HEK293 (cell line): ENCODE results near the gene IMMP2L.

Source experiments
- CTCF ChIA-PET: fragments of 350-600 bp; formaldehyde crosslinking; extraction: SDS; loops from one replicate; lab custom pipeline; 2021; ENCODE audit warnings: antibody characterized with exemption; lab: Yijun Ruan, JAX
- POLR2A ChIA-PET: fragments of 300-600 bp; formaldehyde crosslinking; extraction: SDS; loops from one replicate; lab custom pipeline; 2020; ENCODE audit warnings: antibody characterized with exemption, inconsistent platforms; lab: Yijun Ruan, JAX
- H3K27ac ChIP-seq: fragments of 200-500 bp; sonication (Bioruptor generic); 2 replicates; pipeline ENCODE4 v1.5.1; 2014; ENCODE audit warnings: low read depth, low read length, control low read depth, inconsistent platforms; ENCODE audit errors: extremely low read depth
- H3K36me3 ChIP-seq, 2 experiments: fragments of 200-500 bp in 1 of 2; sonication (Bioruptor generic) in 1 of 2; 1 replicate in 1 of 2; 2 replicates in 1 of 2; pipeline ENCODE4 v1.5.1; 2014 to 2017; ENCODE audit warnings: inconsistent platforms in 2 of 2, low read length in 2 of 2; ENCODE audit not compliant: control insufficient read depth in 2 of 2, insufficient read depth in 1 of 2
- H3K4me1 ChIP-seq: fragments of 200-500 bp; sonication (Bioruptor generic); 2 replicates; pipeline ENCODE4 v1.5.1; 2014; ENCODE audit warnings: mild to moderate bottlenecking, low read length, inconsistent platforms; ENCODE audit not compliant: control insufficient read depth, insufficient read depth
- H3K4me3 ChIP-seq: 2 replicates; pipeline ENCODE4 v1.5.1; 2011; ENCODE audit warnings: low read depth, mild to moderate bottlenecking, control low read depth, low read length, moderate library complexity
- H3K9me3 ChIP-seq: fragments of 200-500 bp; sonication (Bioruptor generic); 2 replicates; pipeline ENCODE4 v1.5.1; 2014; ENCODE audit warnings: low read depth, low read length, inconsistent platforms; ENCODE audit not compliant: control insufficient read depth, insufficient read depth
- EGR2 ChIP-seq: fragments of 450-650 bp; formaldehyde crosslinking; IDR thresholded peaks from 2 replicates; pipeline ENCODE4 v1.5.1; 2016; ENCODE audit warnings: low read depth, missing biosample characterization, missing genetic modification characterization
- SALL2 ChIP-seq: fragments of 450-650 bp; formaldehyde crosslinking; IDR thresholded peaks from 2 replicates; pipeline ENCODE4 v1.5.0; 2017; ENCODE audit warnings: missing biosample characterization, mild to moderate bottlenecking, missing genetic modification characterization, borderline replicate concordance
- TRIM28 ChIP-seq: IDR thresholded peaks from 2 replicates; pipeline ENCODE4 v1.6.1; 2011; ENCODE audit warnings: low read length, control low read depth, borderline replicate concordance
- ZNF133 ChIP-seq: fragments of 450-650 bp; formaldehyde crosslinking; IDR thresholded peaks from 2 replicates; pipeline ENCODE4 v1.5.1; 2016; ENCODE audit warnings: missing biosample characterization, missing genetic modification characterization
- ZNF138 ChIP-seq: fragments of 450-650 bp; formaldehyde crosslinking; IDR thresholded peaks from 2 replicates; pipeline ENCODE4 v1.5.1; 2016; ENCODE audit warnings: missing biosample characterization, missing genetic modification characterization, borderline replicate concordance
- ZNF140 ChIP-seq: fragments of 450-650 bp; formaldehyde crosslinking; IDR thresholded peaks from 2 replicates; pipeline ENCODE4 v1.5.1; 2016; ENCODE audit warnings: missing biosample characterization, missing genetic modification characterization
- ZNF221 ChIP-seq: fragments of 450-650 bp; formaldehyde crosslinking; IDR thresholded peaks from 2 replicates; pipeline ENCODE4 v1.5.1; 2017; ENCODE audit warnings: missing biosample characterization, missing genetic modification characterization, borderline replicate concordance
- ZNF248 ChIP-seq: fragments of 450-650 bp; formaldehyde crosslinking; IDR thresholded peaks from 2 replicates; pipeline ENCODE4 v1.5.1; 2017; ENCODE audit warnings: missing biosample characterization, missing genetic modification characterization
- ZNF366 ChIP-seq: fragments of 450-650 bp; formaldehyde crosslinking; conservative IDR thresholded peaks from 2 replicates; pipeline ENCODE4 v1.5.1; 2016; ENCODE audit warnings: missing biosample characterization, missing genetic modification characterization
- ZNF521 ChIP-seq: fragments of 450-650 bp; formaldehyde crosslinking; IDR thresholded peaks from 2 replicates; pipeline ENCODE4 v1.5.1; 2017; ENCODE audit warnings: missing biosample characterization, mild to moderate bottlenecking, missing genetic modification characterization
- ZNF529 ChIP-seq: fragments of 450-650 bp; formaldehyde crosslinking; IDR thresholded peaks from 2 replicates; pipeline ENCODE4 v1.5.1; 2017; ENCODE audit warnings: missing genetic modification characterization, missing biosample characterization; ENCODE audit not compliant: insufficient replicate concordance
- ZNF626 ChIP-seq: fragments of 450-650 bp; sonication (Bioruptor Pico); formaldehyde crosslinking; IDR thresholded peaks from 2 replicates; pipeline ENCODE4 v1.5.1; 2018; ENCODE audit warnings: missing biosample characterization, missing genetic modification characterization, inconsistent platforms
- ZNF629 ChIP-seq: fragments of 450-650 bp; formaldehyde crosslinking; IDR thresholded peaks from 2 replicates; pipeline ENCODE4 v1.5.1; 2017; ENCODE audit warnings: missing biosample characterization, missing genetic modification characterization
- ZNF664 ChIP-seq: fragments of 450-650 bp; formaldehyde crosslinking; IDR thresholded peaks from 2 replicates; pipeline ENCODE4 v1.5.1; 2016; ENCODE audit warnings: missing biosample characterization, missing genetic modification characterization
- ZNF704 ChIP-seq: fragments of 450-650 bp; formaldehyde crosslinking; IDR thresholded peaks from 2 replicates; pipeline ENCODE4 v1.5.1; 2016; ENCODE audit warnings: missing biosample characterization, missing genetic modification characterization
- ZSCAN18 ChIP-seq: fragments of 450-650 bp; formaldehyde crosslinking; IDR thresholded peaks from 2 replicates; pipeline ENCODE4 v1.5.1; 2016; ENCODE audit warnings: missing biosample characterization, missing genetic modification characterization
- TF ChIP-seq, protein P1 (sequence below): fragments of 450-650 bp; formaldehyde crosslinking; IDR thresholded peaks from 2 replicates; pipeline ENCODE4 v1.5.1; 2016; ENCODE audit warnings: missing biosample characterization, missing genetic modification characterization, borderline replicate concordance
- TF ChIP-seq, protein P2 (sequence below): fragments of 450-650 bp; formaldehyde crosslinking; IDR thresholded peaks from 2 replicates; pipeline ENCODE4 v1.5.1; 2016; ENCODE audit warnings: missing biosample characterization, missing genetic modification characterization
- TF ChIP-seq, protein P3 (sequence below): fragments of 450-650 bp; formaldehyde crosslinking; IDR thresholded peaks from 2 replicates; pipeline ENCODE4 v1.5.1; 2016; ENCODE audit warnings: missing biosample characterization, missing genetic modification characterization
- TF ChIP-seq, protein P4 (sequence below): fragments of 450-650 bp; formaldehyde crosslinking; IDR thresholded peaks from 2 replicates; pipeline ENCODE4 v1.5.1; 2017; ENCODE audit warnings: missing biosample characterization, missing genetic modification characterization

IMMP2L gene

GRCh38 chr7:110948280-110948679 is 614.0 kb downstream of the IMMP2L start (continued):
- TF ChIP-seq, protein P1, sequence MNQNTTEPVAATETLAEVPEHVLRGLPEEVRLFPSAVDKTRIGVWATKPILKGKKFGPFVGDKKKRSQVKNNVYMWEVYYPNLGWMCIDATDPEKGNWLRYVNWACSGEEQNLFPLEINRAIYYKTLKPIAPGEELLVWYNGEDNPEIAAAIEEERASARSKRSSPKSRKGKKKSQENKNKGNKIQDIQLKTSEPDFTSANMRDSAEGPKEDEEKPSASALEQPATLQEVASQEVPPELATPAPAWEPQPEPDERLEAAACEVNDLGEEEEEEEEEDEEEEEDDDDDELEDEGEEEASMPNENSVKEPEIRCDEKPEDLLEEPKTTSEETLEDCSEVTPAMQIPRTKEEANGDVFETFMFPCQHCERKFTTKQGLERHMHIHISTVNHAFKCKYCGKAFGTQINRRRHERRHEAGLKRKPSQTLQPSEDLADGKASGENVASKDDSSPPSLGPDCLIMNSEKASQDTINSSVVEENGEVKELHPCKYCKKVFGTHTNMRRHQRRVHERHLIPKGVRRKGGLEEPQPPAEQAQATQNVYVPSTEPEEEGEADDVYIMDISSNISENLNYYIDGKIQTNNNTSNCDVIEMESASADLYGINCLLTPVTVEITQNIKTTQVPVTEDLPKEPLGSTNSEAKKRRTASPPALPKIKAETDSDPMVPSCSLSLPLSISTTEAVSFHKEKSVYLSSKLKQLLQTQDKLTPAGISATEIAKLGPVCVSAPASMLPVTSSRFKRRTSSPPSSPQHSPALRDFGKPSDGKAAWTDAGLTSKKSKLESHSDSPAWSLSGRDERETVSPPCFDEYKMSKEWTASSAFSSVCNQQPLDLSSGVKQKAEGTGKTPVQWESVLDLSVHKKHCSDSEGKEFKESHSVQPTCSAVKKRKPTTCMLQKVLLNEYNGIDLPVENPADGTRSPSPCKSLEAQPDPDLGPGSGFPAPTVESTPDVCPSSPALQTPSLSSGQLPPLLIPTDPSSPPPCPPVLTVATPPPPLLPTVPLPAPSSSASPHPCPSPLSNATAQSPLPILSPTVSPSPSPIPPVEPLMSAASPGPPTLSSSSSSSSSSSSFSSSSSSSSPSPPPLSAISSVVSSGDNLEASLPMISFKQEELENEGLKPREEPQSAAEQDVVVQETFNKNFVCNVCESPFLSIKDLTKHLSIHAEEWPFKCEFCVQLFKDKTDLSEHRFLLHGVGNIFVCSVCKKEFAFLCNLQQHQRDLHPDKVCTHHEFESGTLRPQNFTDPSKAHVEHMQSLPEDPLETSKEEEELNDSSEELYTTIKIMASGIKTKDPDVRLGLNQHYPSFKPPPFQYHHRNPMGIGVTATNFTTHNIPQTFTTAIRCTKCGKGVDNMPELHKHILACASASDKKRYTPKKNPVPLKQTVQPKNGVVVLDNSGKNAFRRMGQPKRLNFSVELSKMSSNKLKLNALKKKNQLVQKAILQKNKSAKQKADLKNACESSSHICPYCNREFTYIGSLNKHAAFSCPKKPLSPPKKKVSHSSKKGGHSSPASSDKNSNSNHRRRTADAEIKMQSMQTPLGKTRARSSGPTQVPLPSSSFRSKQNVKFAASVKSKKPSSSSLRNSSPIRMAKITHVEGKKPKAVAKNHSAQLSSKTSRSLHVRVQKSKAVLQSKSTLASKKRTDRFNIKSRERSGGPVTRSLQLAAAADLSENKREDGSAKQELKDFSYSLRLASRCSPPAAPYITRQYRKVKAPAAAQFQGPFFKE (tag by site-specific recombination), result no peak
- TF ChIP-seq ZNF629 (tag by site-specific recombination) (no peak), ZNF366 (tag by site-specific recombination) (no peak), ZNF704 (tag by site-specific recombination) (no peak), ZNF626 (tag by site-specific recombination) (no peak), ZNF221 (no peak), ZNF138 (no peak), TRIM28 (no peak)

GRCh38 chr7:110947408-110947807 is 614.9 kb downstream of the IMMP2L start:
- H3K9me3 ChIP-seq, result no peaks in the 10 kb centered on the region
- no peak overlapping the region for H3K27ac ChIP-seq
- H3K4me1 ChIP-seq, result no peaks in the 10 kb centered on the region
- H3K4me3 ChIP-seq, result no peak overlapping the region
- ChIA-PET POLR2A (no interaction called here), CTCF (no interaction called here)
- no peaks in the 10 kb centered on the region for H3K36me3 ChIP-seq
- TF ChIP-seq ZNF248 (tag by site-specific recombination) (no peak), ZNF664 (tag by site-specific recombination) (no peak), ZNF133 (tag by site-specific recombination) (no peak), ZNF140 (tag by site-specific recombination) (no peak), SALL2 (no peak), ZNF529 (tag by site-specific recombination) (no peak), ZNF138 (no peak), ZSCAN18 (tag by site-specific recombination) (no peak), EGR2 (tag by site-specific recombination) (no peak), ZNF521 (tag by site-specific recombination) (no peak)
- TF ChIP-seq, protein P2, sequence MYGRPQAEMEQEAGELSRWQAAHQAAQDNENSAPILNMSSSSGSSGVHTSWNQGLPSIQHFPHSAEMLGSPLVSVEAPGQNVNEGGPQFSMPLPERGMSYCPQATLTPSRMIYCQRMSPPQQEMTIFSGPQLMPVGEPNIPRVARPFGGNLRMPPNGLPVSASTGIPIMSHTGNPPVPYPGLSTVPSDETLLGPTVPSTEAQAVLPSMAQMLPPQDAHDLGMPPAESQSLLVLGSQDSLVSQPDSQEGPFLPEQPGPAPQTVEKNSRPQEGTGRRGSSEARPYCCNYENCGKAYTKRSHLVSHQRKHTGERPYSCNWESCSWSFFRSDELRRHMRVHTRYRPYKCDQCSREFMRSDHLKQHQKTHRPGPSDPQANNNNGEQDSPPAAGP, result no peak
- TF ChIP-seq, protein P3, sequence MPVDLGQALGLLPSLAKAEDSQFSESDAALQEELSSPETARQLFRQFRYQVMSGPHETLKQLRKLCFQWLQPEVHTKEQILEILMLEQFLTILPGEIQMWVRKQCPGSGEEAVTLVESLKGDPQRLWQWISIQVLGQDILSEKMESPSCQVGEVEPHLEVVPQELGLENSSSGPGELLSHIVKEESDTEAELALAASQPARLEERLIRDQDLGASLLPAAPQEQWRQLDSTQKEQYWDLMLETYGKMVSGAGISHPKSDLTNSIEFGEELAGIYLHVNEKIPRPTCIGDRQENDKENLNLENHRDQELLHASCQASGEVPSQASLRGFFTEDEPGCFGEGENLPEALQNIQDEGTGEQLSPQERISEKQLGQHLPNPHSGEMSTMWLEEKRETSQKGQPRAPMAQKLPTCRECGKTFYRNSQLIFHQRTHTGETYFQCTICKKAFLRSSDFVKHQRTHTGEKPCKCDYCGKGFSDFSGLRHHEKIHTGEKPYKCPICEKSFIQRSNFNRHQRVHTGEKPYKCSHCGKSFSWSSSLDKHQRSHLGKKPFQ, result no peak
- TF ChIP-seq, protein P4, sequence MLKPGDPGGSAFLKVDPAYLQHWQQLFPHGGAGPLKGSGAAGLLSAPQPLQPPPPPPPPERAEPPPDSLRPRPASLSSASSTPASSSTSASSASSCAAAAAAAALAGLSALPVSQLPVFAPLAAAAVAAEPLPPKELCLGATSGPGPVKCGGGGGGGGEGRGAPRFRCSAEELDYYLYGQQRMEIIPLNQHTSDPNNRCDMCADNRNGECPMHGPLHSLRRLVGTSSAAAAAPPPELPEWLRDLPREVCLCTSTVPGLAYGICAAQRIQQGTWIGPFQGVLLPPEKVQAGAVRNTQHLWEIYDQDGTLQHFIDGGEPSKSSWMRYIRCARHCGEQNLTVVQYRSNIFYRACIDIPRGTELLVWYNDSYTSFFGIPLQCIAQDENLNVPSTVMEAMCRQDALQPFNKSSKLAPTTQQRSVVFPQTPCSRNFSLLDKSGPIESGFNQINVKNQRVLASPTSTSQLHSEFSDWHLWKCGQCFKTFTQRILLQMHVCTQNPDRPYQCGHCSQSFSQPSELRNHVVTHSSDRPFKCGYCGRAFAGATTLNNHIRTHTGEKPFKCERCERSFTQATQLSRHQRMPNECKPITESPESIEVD (tag by site-specific recombination), result no peak
